NCI-H748 (cell line): Measurements from ENCODE around the gene MYO5B.

Experiments
- DNase-seq: peaks from one replicate; lab custom pipeline; 2025; ENCODE audit not compliant: unreplicated experiment; lab: John Stamatoyannopoulos, UW

The MYO5B gene

GRCh38 chr18:50154420-50154819 is 40.5 kb downstream of the MYO5B start:
- DNase-seq, result no peak

GRCh38 chr18:50152900-50153299 is 42.0 kb downstream of the MYO5B start:
- DNase-seq, result no peak

- DNase-seq, result no peak
Observed at GRCh38 chr18:50151926-50152325, 43.0 kb downstream of the MYO5B start.

GRCh38 chr18:50144540-50144939 is 50.4 kb downstream of the MYO5B start:
- DNase-seq, result no peak

- DNase-seq, result no peak
Observed at GRCh38 chr18:50143886-50144285, 51.1 kb downstream of the MYO5B start.

- DNase-seq, result peak; percentile 7
Observed at GRCh38 chr18:50143294-50143693, 51.7 kb downstream of the MYO5B start.

- no peak for DNase-seq
Observed at GRCh38 chr18:50142441-50143120, 52.4 kb downstream of the MYO5B start.

- DNase-seq, result no peak
Observed at GRCh38 chr18:50138181-50139064, 56.5 kb downstream of the MYO5B start.

- DNase-seq, result peak; percentile 7
Observed at GRCh38 chr18:50135903-50136302, 59.0 kb downstream of the MYO5B start.

DNA sequence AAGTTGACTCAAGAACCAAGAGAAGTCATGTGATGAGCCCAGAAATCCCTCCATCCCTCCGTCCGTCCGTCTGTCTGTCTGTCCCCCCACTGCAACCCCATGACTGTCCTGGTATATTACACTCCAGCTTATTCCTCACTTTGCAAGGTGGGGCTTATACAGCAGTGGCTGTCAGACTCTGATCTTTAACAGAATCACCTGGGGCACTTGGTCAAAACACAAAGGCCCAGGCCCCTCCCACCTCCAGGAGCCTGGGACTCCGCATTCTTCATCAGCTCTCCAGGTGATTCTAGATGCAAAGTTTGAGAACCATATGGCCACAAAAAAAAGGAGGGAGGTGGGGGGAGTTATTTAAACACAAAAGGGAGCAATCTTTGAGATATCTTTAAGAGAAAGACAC is 61.4 kb downstream of the MYO5B start:
- DNase-seq, result no peak

- DNase-seq, result peak; percentile 35
Observed at GRCh38 chr18:50131591-50131990, 63.4 kb downstream of the MYO5B start.

- DNase-seq, result peak; percentile 93
Observed at GRCh38 chr18:50128506-50129271, 66.3 kb downstream of the MYO5B start.

GRCh38 chr18:50127516-50128210 is 67.3 kb downstream of the MYO5B start:
- no peak for DNase-seq

DNA sequence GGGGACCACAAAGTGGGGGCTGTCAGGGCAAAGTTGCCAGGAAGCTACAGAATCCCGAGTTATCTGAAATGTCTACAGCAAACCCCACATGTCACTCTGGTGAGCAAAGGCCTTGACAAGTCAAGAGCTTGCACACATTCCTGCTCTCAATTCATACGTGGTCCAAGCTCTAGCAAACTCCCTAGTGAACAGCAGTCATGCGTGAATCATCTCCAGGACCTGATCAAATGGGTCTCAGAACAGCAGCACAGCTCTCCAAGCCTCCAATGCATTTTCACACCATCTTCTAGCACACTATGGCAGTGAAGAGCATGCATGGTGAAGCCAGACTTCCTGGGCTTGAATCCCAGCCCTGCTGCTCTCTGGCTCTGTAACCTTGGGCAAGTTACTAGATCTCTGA is 68.5 kb downstream of the MYO5B start:
- no peak for DNase-seq

- no peak for DNase-seq
Observed at GRCh38 chr18:50125456-50125855, 69.5 kb downstream of the MYO5B start.

- DNase-seq, result no peak
Observed at GRCh38 chr18:50119296-50119695, 75.7 kb downstream of the MYO5B start.

- peak; percentile 93 for DNase-seq
Observed at GRCh38 chr18:50117863-50118262, 77.1 kb downstream of the MYO5B start.

DNA sequence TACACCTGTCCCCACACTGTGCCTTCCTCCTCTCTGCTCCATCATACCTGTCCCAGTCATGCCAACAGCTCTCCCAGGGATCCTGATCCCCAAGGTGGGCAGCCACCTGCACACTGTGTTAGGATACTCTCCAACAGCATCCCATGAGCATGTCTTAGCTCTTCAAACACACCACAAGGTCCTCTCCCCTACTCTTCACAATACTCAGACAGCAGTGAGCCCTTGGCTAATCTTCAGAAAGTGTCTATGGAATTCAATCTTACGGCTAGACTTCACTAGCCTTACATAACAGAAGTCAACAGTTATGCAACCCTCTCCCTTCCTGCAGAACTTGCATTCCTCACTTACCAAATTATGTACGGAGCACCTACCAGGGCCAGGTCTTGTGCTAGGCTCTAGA is 79.9 kb downstream of the MYO5B start:
- no peak for DNase-seq

DNA sequence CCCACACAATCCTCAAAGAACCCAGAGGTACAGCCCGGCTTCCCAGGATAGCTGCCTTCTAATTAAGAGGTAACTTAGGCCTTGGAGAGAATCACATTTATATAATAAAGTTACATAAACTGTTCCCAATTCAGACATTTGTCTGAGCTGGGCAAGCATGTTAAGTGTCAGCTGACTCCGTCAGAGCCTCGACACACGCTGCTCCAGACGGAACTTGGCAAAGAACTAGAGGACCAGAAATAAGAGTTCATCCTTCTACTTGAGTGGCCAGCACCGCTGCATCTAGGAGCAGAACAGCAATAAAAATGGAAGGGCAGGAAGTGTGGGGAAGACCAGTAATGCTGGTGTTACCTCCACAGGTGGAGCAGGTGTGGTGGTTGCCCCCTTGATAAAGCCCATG is 80.5 kb downstream of the MYO5B start:
- DNase-seq, result no peak

DNA sequence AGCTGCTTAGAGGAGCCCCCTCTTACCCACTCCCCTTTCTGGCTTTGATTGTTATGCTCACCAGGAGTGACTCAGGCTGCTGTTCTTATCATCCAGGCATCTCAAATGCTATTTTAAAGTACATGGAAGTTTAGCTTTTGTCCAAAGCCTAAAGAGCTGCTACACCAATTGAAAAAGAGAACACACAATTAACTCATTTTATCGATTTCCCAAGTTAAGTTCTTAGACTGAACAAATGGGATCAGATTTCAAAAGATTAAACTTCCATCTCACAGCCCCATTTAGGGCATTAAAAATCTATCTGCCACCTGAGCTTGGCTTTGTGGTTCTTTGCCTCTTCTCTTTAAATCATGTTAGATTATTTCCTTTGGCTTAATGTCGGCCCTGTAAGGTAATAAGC is 81.2 kb downstream of the MYO5B start:
- peak; percentile 22 for DNase-seq

GRCh38 chr18:50111398-50111797 is 83.5 kb downstream of the MYO5B start:
- DNase-seq, result peak; percentile 24
